GM12873 (cell line): Measurements from ENCODE around the gene PDE4D.

ENCODE experiments used
- CTCF ChIP-seq: IDR thresholded peaks from 2 replicates; pipeline ENCODE4 v1.5.1; 2012; ENCODE audit warnings: low read depth, mild to moderate bottlenecking, moderate library complexity, low read length, control low read depth; ENCODE audit not compliant: insufficient read depth; ENCODE audit errors: missing control alignments

PDE4D gene

GRCh38 chr5:59040024-59040803 lies 853.3 kb downstream of the PDE4D start:
- TF ChIP-seq CTCF = no peak

GRCh38 chr5:59039296-59040023 lies 854.1 kb downstream of the PDE4D start:
- no peak for TF ChIP-seq CTCF

- TF ChIP-seq CTCF = no peak
Observed at GRCh38 chr5:59038798-59039295, 854.7 kb downstream of the PDE4D start.

- no peak for TF ChIP-seq CTCF
Observed at GRCh38 chr5:59037941-59038797, 855.4 kb downstream of the PDE4D start.

- no peak for TF ChIP-seq CTCF
Observed at GRCh38 chr5:59037453-59037852, 856.1 kb downstream of the PDE4D start.

- TF ChIP-seq CTCF = no peak
Observed at GRCh38 chr5:59037041-59037440, 856.5 kb downstream of the PDE4D start.
